Measurements from ENCODE around the gene EIF1AD.

EIF1AD gene

DNA sequence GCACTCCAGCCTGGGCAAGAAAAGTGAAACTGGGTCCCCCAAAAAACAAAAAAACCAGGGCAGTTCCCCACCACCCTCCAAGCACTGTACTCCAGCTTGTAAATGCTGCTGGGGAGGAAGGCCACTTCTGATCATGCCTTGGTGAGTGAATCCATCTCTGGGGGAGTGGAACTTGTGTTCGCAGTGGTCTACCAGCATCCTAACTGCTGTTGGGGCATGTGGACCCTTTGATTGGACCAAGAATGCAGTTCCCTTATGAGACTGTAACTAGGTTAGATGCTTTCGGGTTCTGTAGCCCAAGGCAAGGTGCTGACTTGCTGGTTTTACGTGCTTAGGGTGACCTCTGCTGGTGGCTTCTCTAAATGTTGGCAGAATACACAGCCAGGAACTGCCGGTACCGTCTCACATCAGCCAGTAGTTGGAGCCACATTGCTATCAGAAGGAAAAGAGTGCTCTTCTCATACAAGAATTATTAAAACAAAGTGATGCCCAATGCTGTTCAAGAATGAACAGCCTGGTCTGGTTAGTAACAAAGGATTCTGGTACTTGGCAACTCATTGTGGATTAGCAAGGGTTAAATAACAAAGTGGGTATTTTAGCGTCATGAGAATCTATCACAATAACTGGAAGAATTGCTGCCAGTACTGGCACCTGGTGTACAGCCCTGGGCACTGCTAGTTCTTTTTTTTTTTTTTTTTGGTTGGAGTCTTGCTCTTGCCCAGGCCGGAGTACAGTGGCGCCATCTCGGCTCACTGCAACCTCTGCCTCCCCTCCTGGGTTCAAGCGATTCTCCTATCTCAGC is 13.0 kb downstream of the EIF1AD start:
- no peak overlapping the region for H3K27ac ChIP-seq (ENCODE audit: low read length)
- H3K36me3 ChIP-seq (ENCODE audit: insufficient read depth, low read depth, low read length) = no peaks in the 10 kb centered on the region; the same call in 1 of the 2 replicates
- no peaks in the 10 kb centered on the region for H3K4me1 ChIP-seq (ENCODE audit: insufficient read depth, low read length)
- H3K27me3 ChIP-seq (ENCODE audit: insufficient read depth, low read length) = no peaks in the 10 kb centered on the region
- no peak overlapping the region for H3K4me3 ChIP-seq (ENCODE audit: low read length)
- H3K9ac ChIP-seq (ENCODE audit: low read depth, low read length) = no peak overlapping the region
- H3K9me3 ChIP-seq (ENCODE audit: insufficient read depth, low read depth, low read length) = no peaks in the 10 kb centered on the region

DNA sequence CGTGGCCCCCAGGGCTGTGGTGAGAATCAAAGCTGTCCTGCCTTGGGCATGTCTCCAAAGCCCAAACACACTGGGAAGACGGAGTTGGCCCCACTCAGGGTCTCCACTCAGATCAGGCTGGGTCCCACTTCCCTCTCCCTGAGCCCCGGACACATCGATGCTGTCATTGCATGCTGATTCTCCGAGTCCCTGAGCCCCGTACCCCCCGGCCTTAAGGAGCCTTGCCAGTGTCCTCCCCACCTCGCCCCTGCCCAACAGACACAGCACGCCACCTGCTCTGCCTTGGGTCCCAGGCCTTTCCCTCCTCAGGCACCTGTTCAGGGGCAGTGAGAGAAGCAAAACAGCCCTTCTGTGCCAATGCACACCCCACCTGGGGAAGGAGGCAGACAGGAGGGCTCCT is 14.6 kb downstream of the EIF1AD start:
- Histone ChIP-seq H3K4me3 (ENCODE audit: low read length) (no peak overlapping the region), H3K27me3 (ENCODE audit: insufficient read depth, low read length) (no peaks in the 10 kb centered on the region), H3K4me1 (ENCODE audit: insufficient read depth, low read length) (no peaks in the 10 kb centered on the region), H3K9me3 (ENCODE audit: insufficient read depth, low read depth, low read length) (no peaks in the 10 kb centered on the region), H3K9ac (ENCODE audit: low read depth, low read length) (no peak overlapping the region), H3K36me3 (ENCODE audit: insufficient read depth, low read depth, low read length) (no peaks in the 10 kb centered on the region; the same call in 1 of the 2 replicates), H3K27ac (ENCODE audit: low read length) (no peak overlapping the region)

DNA sequence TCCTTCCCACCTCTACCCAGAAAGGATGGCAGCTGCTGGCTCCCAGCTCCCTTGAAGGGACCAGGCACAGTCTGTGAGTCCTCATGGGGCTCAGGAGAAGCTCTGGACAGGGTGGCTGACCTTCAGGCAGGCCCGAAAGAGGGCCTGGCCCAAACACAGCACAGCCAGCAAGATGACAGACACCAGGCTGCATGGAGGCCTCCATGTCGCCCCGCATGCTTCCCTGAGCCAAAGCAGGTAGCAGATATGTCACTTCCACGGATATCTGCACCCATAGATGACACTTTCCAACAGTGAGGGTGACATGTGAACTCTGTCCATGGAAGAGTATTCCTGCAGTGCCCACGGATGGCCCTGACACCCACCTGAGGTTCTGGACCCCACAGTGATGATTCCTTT is 18.4 kb downstream of the EIF1AD start:
- peaks cover 9% of the 10 kb centered on the region for H3K36me3 ChIP-seq (ENCODE audit: insufficient read depth, low read depth, low read length)
- no peak overlapping the region for H3K4me3 ChIP-seq (ENCODE audit: low read length)
- H3K27ac ChIP-seq (ENCODE audit: low read length) = no peak overlapping the region
- H3K27me3 ChIP-seq (ENCODE audit: insufficient read depth, low read length) = no peaks in the 10 kb centered on the region
- no peaks in the 10 kb centered on the region for H3K4me1 ChIP-seq (ENCODE audit: insufficient read depth, low read length)
- H3K9ac ChIP-seq (ENCODE audit: low read depth, low read length) = no peak overlapping the region
- H3K9me3 ChIP-seq (ENCODE audit: insufficient read depth, low read depth, low read length) = no peaks in the 10 kb centered on the region

DNA sequence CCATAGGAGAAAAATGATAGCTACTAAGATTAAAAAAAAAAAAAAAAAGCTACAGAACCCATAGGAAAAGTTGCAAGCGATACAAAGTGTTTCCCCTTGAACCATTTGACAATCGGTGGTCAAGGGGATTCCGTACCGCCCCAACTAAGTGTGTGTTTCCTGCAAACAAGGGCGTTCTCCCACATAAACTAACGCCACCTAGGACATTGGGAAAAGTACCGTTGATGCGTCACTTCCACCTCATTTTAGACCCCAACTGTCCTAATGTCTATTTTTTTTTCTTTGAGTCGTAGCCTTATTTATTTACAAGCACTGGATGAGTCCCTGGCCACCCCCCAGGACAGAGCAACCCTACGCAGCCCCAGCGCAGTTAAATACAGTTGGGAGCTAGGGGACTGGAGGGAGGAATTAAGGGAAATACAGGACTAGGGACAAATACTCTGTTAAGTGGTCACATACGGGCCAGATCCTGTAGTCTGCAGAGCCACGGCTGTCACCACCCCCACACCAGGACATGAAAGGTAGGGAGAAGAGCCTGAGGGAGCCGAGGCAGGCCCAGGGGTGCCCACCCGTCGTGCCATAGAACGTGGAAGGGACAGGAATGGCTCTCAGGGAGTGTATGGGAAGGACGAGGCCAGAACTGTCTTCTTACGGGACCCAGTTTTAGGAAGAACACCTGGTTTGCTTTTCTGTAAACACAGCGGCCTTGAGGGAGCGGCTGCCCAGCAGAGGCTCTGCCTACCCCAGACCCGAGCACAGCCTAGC is 19.0 kb downstream of the EIF1AD start:
- H3K9ac ChIP-seq (ENCODE audit: low read depth, low read length) = no peak overlapping the region
- H3K4me1 ChIP-seq (ENCODE audit: insufficient read depth, low read length) = no peaks in the 10 kb centered on the region
- no peak overlapping the region for H3K4me3 ChIP-seq (ENCODE audit: low read length)
- no peaks in the 10 kb centered on the region for H3K27me3 ChIP-seq (ENCODE audit: insufficient read depth, low read length)
- H3K9me3 ChIP-seq (ENCODE audit: insufficient read depth, low read depth, low read length) = no peaks in the 10 kb centered on the region
- peaks cover 15% of the 10 kb centered on the region for H3K36me3 ChIP-seq (ENCODE audit: insufficient read depth, low read depth, low read length)
- H3K27ac ChIP-seq (ENCODE audit: low read length) = no peak overlapping the region

DNA sequence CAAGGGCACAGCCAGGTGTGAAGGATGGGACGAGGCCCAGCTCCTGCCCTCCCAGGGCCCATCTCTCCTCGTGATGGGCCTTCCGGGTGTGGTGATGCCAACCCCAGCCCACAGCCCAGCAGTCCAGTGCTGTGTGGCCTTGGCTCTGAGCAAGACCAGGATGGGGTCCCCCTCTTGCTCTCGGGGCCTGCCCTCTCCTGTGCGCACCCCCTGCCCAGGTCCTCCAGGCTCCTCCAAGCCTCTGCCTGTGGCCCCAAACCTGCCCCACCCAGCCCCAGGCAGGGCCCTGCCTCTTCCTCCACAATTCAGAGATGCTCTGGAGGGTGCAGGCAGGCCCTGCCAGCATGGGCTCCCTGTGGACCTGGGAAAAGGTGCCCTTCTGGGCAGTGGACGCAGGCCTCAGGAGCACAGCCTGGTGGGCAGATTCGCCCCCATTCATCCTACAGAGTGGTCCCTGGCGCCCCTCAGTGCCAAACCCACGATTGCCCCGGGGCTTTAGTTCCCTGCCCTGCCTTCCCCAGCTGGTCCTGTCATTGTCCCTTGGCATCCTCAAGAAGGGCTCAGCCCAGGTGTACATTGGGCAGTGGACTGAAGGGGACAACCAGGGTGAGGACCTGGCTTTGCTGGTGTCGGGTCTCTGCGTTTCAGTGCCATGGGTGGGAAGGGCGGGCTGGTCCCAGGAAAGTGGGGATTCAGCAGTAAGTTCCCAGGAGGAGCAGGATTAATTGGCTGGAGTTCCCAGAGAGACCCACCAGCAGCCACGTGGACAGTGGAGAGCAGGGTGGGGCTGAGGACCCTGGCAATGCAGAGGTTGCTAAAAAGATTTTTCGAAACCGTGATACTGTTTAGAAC is 19.8 kb downstream of the EIF1AD start:
- H3K27me3 ChIP-seq (ENCODE audit: insufficient read depth, low read length) = no peaks in the 10 kb centered on the region
- peaks cover 23% of the 10 kb centered on the region for H3K36me3 ChIP-seq (ENCODE audit: insufficient read depth, low read depth, low read length)
- H3K9ac ChIP-seq (ENCODE audit: low read depth, low read length) = no peak overlapping the region
- H3K27ac ChIP-seq (ENCODE audit: low read length) = no peak overlapping the region
- H3K4me1 ChIP-seq (ENCODE audit: insufficient read depth, low read length) = no peaks in the 10 kb centered on the region
- H3K4me3 ChIP-seq (ENCODE audit: low read length) = no peak overlapping the region
- no peaks in the 10 kb centered on the region for H3K9me3 ChIP-seq (ENCODE audit: insufficient read depth, low read depth, low read length)

DNA sequence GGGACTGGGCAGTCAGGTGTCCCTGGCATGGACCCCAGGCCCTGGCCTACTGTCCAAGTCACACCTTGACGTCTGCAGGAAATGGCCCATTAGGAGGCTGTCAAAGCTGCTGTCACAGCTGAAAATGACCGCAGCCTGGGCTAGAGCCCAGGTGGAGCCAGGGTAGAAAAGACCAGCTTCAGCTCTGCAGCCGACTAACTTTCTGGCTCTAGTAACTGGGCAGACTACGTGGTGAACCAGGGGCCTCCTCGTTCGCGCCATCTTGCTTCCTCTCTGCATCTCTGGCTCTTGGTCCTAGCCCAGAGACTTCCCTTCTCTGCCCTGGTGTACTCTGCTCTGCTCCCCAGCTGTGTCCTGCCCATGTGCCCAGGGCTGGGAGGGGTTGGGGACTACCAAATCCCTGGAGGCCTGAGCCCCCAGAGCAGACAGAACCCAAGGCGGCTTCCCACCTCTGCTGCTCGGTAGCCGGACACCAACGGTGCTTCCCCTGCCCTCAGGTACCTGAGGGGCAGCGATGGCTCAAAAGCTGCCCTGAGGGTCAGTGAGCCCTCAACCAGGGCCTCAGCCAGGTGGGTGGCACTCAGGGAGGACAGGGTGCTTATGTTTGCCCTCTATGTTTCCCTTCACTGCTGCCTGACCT is 20.7 kb downstream of the EIF1AD start:
- Histone ChIP-seq H3K9me3 (ENCODE audit: insufficient read depth, low read depth, low read length) (no peaks in the 10 kb centered on the region), H3K27me3 (ENCODE audit: insufficient read depth, low read length) (no peaks in the 10 kb centered on the region), H3K9ac (ENCODE audit: low read depth, low read length) (no peak overlapping the region), H3K4me1 (ENCODE audit: insufficient read depth, low read length) (no peaks in the 10 kb centered on the region), H3K4me3 (ENCODE audit: low read length) (no peak overlapping the region), H3K27ac (ENCODE audit: low read length) (no peak overlapping the region), H3K36me3 (ENCODE audit: insufficient read depth, low read depth, low read length) (peaks cover 27% of the 10 kb centered on the region)

DNA sequence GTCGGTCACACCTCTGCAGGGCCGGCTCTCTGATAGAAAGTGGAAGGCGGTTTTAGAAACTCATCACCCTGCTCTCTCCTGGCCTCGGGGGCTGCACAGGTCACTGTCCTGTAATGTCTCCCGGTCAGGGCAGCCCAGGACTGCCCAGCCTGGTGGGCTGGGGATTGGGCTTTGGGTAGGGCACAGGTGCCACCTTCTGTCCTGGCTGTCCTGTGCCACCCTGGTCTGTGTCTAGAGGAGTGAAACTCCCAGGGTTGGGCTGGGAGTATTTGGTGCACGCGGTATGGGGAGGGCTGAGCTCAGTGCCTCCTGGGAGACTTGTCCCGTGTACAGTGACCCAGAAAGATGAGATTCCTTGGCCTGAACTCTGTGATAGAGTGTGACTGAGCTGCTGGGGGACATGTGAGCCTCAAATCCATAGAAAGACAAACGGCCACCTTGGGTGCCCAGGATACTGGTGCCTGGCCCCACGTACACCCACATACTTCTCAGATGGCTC is 22.6 kb downstream of the EIF1AD start:
- H3K27me3 ChIP-seq (ENCODE audit: insufficient read depth, low read length) = no peaks in the 10 kb centered on the region
- H3K9ac ChIP-seq (ENCODE audit: low read depth, low read length) = no peak overlapping the region
- no peak overlapping the region for H3K27ac ChIP-seq (ENCODE audit: low read length)
- H3K4me1 ChIP-seq (ENCODE audit: insufficient read depth, low read length) = no peaks in the 10 kb centered on the region
- peaks cover 27% of the 10 kb centered on the region for H3K36me3 ChIP-seq (ENCODE audit: insufficient read depth, low read depth, low read length)
- H3K4me3 ChIP-seq (ENCODE audit: low read length) = no peak overlapping the region
- no peaks in the 10 kb centered on the region for H3K9me3 ChIP-seq (ENCODE audit: insufficient read depth, low read depth, low read length)

DNA sequence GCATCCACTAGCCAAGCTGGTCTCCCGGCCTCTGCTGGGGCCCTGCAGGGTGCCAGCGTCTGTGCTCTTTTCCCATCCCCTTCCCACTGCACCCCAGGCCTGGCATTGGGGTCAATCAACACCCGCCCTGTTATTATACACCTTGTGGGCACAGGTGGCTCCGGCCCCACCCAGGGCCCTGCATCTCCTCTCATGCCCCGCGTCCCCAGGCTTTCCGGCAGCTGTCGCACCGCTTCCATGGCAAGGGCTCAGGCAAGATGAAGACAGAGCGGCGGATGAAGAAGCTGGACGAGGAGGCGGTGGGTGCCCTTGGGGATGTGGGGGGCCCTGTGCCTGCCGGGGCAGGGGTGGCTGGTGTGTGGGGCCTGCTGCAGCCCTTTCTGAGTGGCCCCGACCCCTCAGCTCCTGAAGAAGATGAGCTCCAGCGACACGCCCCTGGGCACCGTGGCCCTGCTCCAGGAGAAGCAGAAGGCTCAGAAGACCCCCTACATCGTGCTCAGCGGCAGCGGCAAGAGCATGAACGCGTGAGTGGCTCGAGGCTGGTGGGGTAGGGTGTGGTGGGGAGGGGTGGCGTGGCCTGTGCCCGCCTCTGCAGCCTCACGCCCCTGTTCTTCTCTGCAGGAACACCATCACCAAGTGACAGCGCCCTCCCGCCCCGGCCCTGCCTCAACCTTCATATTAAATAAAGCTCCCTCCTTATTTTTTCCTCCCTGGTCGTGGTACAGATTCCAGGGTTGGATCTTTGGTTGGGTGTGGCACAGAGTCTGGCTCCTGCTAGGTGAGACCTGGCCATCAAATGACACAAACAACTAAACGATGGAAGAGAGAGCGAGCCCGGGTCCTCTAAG is 23.3 kb downstream of the EIF1AD start:
- Histone ChIP-seq H3K27me3 (ENCODE audit: insufficient read depth, low read length) (no peaks in the 10 kb centered on the region), H3K4me3 (ENCODE audit: low read length) (no peak overlapping the region), H3K4me1 (ENCODE audit: insufficient read depth, low read length) (no peaks in the 10 kb centered on the region), H3K9ac (ENCODE audit: low read depth, low read length) (no peak overlapping the region), H3K36me3 (ENCODE audit: insufficient read depth, low read depth, low read length) (peaks cover 30% of the 10 kb centered on the region), H3K9me3 (ENCODE audit: insufficient read depth, low read depth, low read length) (no peaks in the 10 kb centered on the region), H3K27ac (ENCODE audit: low read length) (no peak overlapping the region)

DNA sequence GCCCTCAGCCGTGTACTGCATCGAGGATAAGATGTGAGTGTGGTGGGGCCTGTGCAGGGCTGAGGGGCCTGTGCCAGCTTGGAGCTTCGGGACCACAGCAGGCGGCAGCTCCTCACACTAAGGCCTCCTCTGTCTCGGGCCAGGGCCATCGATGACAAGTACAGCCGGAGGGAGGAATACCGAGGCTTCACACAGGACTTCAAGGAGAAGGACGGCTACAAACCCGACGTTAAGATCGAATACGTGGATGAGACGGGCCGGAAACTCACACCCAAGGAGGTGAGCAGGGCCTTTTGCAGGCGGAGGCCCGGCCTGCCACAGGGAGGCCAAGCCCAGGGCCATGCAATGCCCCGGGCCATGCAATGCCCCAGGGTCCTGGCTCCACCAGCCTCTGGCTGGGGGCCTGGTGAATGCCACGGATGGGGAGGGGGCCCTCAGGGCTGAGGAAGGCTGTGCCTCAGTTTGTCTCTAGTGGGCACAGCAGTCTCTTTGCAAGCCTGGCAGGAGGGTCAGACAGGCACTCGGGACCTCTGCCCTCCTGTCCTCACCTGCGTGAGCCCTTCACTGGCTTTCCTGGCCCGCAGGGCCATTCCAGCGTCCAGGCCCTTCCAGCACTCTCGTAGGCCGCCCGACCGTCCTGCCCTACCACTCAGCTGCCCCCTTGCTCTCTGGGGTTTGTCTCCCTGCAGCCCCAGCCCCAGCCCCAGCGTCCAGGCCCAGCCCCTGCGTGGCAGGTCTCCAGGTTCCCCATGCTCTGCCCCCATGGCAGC is 24.2 kb downstream of the EIF1AD start:
- Histone ChIP-seq H3K4me3 (ENCODE audit: low read length) (no peak overlapping the region), H3K36me3 (ENCODE audit: insufficient read depth, low read depth, low read length) (peaks cover 37% of the 10 kb centered on the region), H3K27ac (ENCODE audit: low read length) (no peak overlapping the region), H3K9ac (ENCODE audit: low read depth, low read length) (no peak overlapping the region), H3K27me3 (ENCODE audit: insufficient read depth, low read length) (no peaks in the 10 kb centered on the region), H3K4me1 (ENCODE audit: insufficient read depth, low read length) (no peaks in the 10 kb centered on the region), H3K9me3 (ENCODE audit: insufficient read depth, low read depth, low read length) (no peaks in the 10 kb centered on the region)
